ENCODE results near the gene NUP210L. TPM values are rescaled to one million over a fixed set of nuclear protein-coding genes. Genes with fewer than 3 reads are reported as not detected.

The NUP210L gene
- total RNA-seq, 1 experiment from 2014 or later = 0.10 TPM

DNA sequence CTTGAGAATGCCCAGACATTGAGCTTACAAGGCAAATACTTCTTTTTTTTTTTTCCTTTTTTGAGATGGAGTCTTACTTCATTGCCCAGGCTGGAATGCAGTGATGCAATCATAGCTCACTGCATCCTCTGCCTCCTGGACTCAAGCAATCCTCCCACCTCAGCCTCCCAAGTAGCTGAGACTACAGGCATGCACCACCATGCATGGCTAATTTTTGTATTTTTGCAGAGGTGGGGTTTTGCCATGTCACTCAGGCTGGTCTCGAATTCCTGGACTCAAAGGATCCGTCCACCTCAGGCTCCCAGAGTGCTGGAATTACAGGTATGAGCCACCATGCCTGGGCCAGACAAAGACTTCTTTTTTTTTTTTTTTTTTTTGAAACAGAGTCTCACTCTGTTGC is 79.1 kb downstream of the NUP210L start:
- ATAC-seq (no peak), DNase-seq (ENCODE audit: low read depth, low spot score) (no peak)
- no peaks in the 10 kb centered on the region for H3K79me2 ChIP-seq (ENCODE audit: insufficient read depth, low read length)
- no peaks in the 10 kb centered on the region for H3K4me1 ChIP-seq (ENCODE audit: control insufficient read depth in 1 of 2, insufficient read depth in 2 of 2, low read length in 2 of 2)
- no peaks in the 10 kb centered on the region for H3K9me2 ChIP-seq (ENCODE audit: insufficient read depth)
- H2AFZ ChIP-seq (ENCODE audit: low read depth, low read length, poor library complexity, severe bottlenecking) = no peak overlapping the region
- ChIA-PET POLR2A (no interaction called here), RAD21 (ENCODE audit: low non-redundant PET in 1 of 2, low total read pairs in 2 of 2, uncharacterized antibody in 2 of 2, unreplicated experiment in 2 of 2) (no interaction called here), CTCF (no interaction called here)
- H3K27me3 ChIP-seq (ENCODE audit: insufficient read depth, low read length) = no peaks in the 10 kb centered on the region
- no peak overlapping the region for H3K4me2 ChIP-seq (ENCODE audit: low read length)
- TF ChIP-seq, protein P1, sequence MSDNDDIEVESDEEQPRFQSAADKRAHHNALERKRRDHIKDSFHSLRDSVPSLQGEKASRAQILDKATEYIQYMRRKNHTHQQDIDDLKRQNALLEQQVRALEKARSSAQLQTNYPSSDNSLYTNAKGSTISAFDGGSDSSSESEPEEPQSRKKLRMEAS (IDR thresholded peaks at IDR 0.05) = no peak
- no peak for TF ChIP-seq FOSL1 (IDR thresholded peaks at IDR 0.05; ENCODE audit: low read depth)
- TF ChIP-seq SIN3A (IDR thresholded peaks at IDR 0.05; ENCODE audit: low read depth) = no peak
- TF ChIP-seq SP1 (IDR thresholded peaks at IDR 0.05; ENCODE audit: low read depth) = no peak
- TF ChIP-seq, protein P2, sequence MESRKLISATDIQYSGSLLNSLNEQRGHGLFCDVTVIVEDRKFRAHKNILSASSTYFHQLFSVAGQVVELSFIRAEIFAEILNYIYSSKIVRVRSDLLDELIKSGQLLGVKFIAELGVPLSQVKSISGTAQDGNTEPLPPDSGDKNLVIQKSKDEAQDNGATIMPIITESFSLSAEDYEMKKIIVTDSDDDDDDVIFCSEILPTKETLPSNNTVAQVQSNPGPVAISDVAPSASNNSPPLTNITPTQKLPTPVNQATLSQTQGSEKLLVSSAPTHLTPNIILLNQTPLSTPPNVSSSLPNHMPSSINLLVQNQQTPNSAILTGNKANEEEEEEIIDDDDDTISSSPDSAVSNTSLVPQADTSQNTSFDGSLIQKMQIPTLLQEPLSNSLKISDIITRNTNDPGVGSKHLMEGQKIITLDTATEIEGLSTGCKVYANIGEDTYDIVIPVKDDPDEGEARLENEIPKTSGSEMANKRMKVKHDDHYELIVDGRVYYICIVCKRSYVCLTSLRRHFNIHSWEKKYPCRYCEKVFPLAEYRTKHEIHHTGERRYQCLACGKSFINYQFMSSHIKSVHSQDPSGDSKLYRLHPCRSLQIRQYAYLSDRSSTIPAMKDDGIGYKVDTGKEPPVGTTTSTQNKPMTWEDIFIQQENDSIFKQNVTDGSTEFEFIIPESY (IDR thresholded peaks at IDR 0.05; ENCODE audit: extremely low read depth, insufficient replicate concordance, low read length) = no peak
- no peak for TF ChIP-seq ELF1 (IDR thresholded peaks at IDR 0.05; ENCODE audit: borderline replicate concordance, low read depth)
- no peak for TF ChIP-seq POLR2AphosphoS5 (IDR thresholded peaks at IDR 0.05; ENCODE audit: low read depth, low read length)
- TF ChIP-seq POLR2A (IDR thresholded peaks at IDR 0.05; ENCODE audit: borderline replicate concordance, extremely low read depth, insufficient read depth, insufficient read length) = no peak
- no peaks in the 10 kb centered on the region for H3K9me3 ChIP-seq (ENCODE audit: control insufficient read depth in 1 of 2, insufficient read depth in 1 of 2, low read depth in 1 of 2, low read length in 2 of 2)
- no peak overlapping the region for H3K27ac ChIP-seq (ENCODE audit: low read depth, low read length)
- no peak overlapping the region for H3K9ac ChIP-seq (ENCODE audit: low read length)
- H3K4me3 ChIP-seq (replicated peaks in 1 of 2; ENCODE audit: low read depth in 1 of 2, low read length in 2 of 2) = no peak overlapping the region
- intact Hi-C loops (cut with micrococcal nuclease) = no loop called here
- no peaks in the 10 kb centered on the region for H3K36me3 ChIP-seq (ENCODE audit: control insufficient read depth in 1 of 2, insufficient read depth in 2 of 2, low read length in 2 of 2)
- H4K20me1 ChIP-seq (ENCODE audit: insufficient read depth) = no peaks in the 10 kb centered on the region
- no TSS peak for BruUV-seq (replicated peaks)

DNA sequence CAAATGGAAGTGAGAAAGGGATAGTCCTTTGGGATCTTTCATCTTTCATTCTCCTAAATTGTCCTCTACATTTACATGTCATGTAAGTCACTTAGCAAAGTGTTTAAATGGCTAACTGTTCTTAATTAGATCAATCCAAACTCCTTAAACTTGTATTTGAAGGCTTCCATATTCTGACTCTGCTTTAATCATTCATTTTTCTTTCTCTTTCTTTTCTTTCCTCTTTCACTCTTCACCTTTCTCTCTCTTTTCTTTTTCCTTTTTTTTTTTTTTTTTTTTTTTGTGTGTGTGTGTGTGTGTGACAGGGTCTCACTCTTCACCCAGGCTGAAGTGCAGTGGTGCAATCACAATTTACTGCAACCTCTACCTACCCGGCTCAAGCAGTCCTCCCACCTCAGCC is 92.6 kb downstream of the NUP210L start:
- no peak for TF ChIP-seq SIN3A (IDR thresholded peaks at IDR 0.05; ENCODE audit: low read depth)
- TF ChIP-seq, protein P1 (IDR thresholded peaks at IDR 0.05) = no peak
- TF ChIP-seq ZNF274 (IDR thresholded peaks at IDR 0.05; ENCODE audit: low read depth, low read length) = no peak
- TF ChIP-seq CEBPB (IDR thresholded peaks at IDR 0.05; ENCODE audit: low read depth) = no peak
- no peak for TF ChIP-seq JUND (IDR thresholded peaks at IDR 0.05)
- TF ChIP-seq CBX3 (IDR thresholded peaks at IDR 0.05; ENCODE audit: low read depth) = no peak
- no peak for TF ChIP-seq TCF7L2 (IDR thresholded peaks at IDR 0.05; ENCODE audit: borderline replicate concordance, extremely low read depth, insufficient read depth, insufficient read length)
- no peak for TF ChIP-seq EGR1 (IDR thresholded peaks at IDR 0.05; ENCODE audit: low read depth)
- no peak for TF ChIP-seq SP1 (IDR thresholded peaks at IDR 0.05; ENCODE audit: low read depth)
- TF ChIP-seq CTCF (IDR thresholded peaks at IDR 0.05 in 2 of 3, conservative IDR thresholded peaks at IDR 0.05 in 1 of 3; ENCODE audit: borderline replicate concordance in 1 of 3, insufficient read depth in 1 of 3, low read depth in 2 of 3, low read length in 2 of 3) = no peak
- no peak for TF ChIP-seq EZH2 (IDR thresholded peaks at IDR 0.05)
- TF ChIP-seq RAD21 (IDR thresholded peaks at IDR 0.05; ENCODE audit: low read depth) = no peak
- H3K4me2 ChIP-seq (ENCODE audit: low read length) = no peak overlapping the region
- no peaks in the 10 kb centered on the region for H3K4me1 ChIP-seq (ENCODE audit: control insufficient read depth in 1 of 2, insufficient read depth in 2 of 2, low read length in 2 of 2)
- ATAC-seq (no peak), DNase-seq (ENCODE audit: low read depth, low spot score) (no peak)
- H3K9ac ChIP-seq (ENCODE audit: low read length) = no peak overlapping the region
- H3K36me3 ChIP-seq (ENCODE audit: control insufficient read depth in 1 of 2, insufficient read depth in 2 of 2, low read length in 2 of 2) = no peaks in the 10 kb centered on the region
- H3K27me3 ChIP-seq (ENCODE audit: insufficient read depth, low read length) = no peaks in the 10 kb centered on the region
- BruUV-seq (replicated peaks) = no TSS peak
- ChIA-PET CTCF (no interaction called here), POLR2A (no interaction called here), RAD21 (ENCODE audit: low non-redundant PET in 1 of 2, low total read pairs in 2 of 2, uncharacterized antibody in 2 of 2, unreplicated experiment in 2 of 2) (no interaction called here)
- no peak overlapping the region for H3K27ac ChIP-seq (ENCODE audit: low read depth, low read length)
- H3K9me3 ChIP-seq (ENCODE audit: control insufficient read depth in 1 of 2, insufficient read depth in 1 of 2, low read depth in 1 of 2, low read length in 2 of 2) = no peaks in the 10 kb centered on the region
- intact Hi-C loops (cut with micrococcal nuclease) = no loop called here
- no peak overlapping the region for H2AFZ ChIP-seq (ENCODE audit: low read depth, low read length, poor library complexity, severe bottlenecking)
- H4K20me1 ChIP-seq (ENCODE audit: insufficient read depth) = no peaks in the 10 kb centered on the region
- H3K9me2 ChIP-seq (ENCODE audit: insufficient read depth) = no peaks in the 10 kb centered on the region
- H3K79me2 ChIP-seq (ENCODE audit: insufficient read depth, low read length) = no peaks in the 10 kb centered on the region
- H3K4me3 ChIP-seq (replicated peaks in 1 of 2; ENCODE audit: low read depth in 1 of 2, low read length in 2 of 2) = no peak overlapping the region
